Omental fat pad (tissue), 4 donors: ENCODE results near the gene GPC3. TPM values are rescaled to one million over a fixed set of nuclear protein-coding genes. Genes with fewer than 3 reads are reported as not detected.

Experiments
- ATAC-seq: fragments of 150-250 bp; one replicate; pipeline ENCODE4 v1.9.1; 2016; ENCODE audit warnings: mild to moderate bottlenecking, moderate library complexity; ENCODE audit not compliant: low FRiP score
- DNase-seq: peaks from one replicate; pipeline ENCODE4 v3.0.0-alpha.2; 2019; ENCODE audit warnings: low spot score
- CTCF ChIP-seq, 3 donors: fragments of 450-650 bp; IDR thresholded peaks; one replicate each; pipeline ENCODE4 v1.5.1; 2016 to 2017; ENCODE audit warnings: antibody characterized with exemption in 3 of 3, mild to moderate bottlenecking in 3 of 3, moderate library complexity in 2 of 3
- total RNA-seq, 4 donors: library from RNA; depleted of rRNA; stranded (reverse); fragments of >200 nt; gene quantifications; one replicate each; pipeline ENCODE4 v1.1.0, GENCODE V29; 2016

GPC3 gene
- total RNA-seq, 4 donors from 2014 or later, result 48.9 to 146 (median 77.1) TPM

- DNase-seq (no peak), ATAC-seq (no peak)
- TF ChIP-seq CTCF (IDR thresholded peaks at IDR 0.05), result no peak
Measured at GRCh38 chrX:133559909-133560308, 425.5 kb downstream of the GPC3 start.

- DNase-seq, result no peak
- ATAC-seq, result no peak
- no peak for TF ChIP-seq CTCF (IDR thresholded peaks at IDR 0.05)
Measured at GRCh38 chrX:133555782-133556458, 429.5 kb downstream of the GPC3 start.

DNA sequence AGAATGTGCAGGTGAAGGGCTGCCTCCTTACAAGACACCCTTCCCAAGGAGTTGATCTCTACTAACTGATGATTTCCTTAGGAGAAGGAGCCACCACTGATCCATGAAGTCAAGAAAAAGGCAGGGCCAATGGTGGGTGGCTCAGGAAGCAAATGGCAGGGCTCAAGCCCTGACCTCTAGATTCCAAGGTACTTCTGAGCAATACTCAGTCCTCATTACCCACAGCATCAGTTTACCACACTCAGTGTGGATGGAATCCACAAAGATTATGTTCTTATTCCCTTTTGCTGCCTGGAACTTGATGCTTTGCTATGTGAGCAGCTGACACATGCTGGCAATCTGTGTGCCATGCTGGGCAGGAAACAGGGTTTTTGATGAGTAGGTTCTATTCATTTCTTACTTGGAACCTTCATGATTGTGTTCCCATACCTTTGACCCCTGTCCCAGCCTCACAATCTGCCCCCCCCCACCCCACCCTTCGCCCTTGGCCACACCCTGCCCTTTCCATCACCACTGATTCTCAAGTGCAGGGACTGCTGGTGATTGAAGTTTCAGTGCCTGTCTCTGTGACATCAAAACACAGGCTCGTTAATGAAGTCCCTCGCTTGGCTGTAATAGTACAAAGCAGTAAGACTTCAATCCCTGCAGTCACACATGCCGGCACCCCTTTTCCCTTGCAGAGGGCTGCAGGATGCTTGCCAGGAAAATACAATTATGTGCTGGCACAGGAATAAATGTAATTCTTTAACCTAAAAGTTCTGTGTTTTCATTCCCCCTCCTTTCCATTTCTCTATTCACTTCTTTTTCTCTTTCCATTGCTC lies 434.5 kb downstream of the GPC3 start:
- DNase-seq (no peak), ATAC-seq (no peak)
- TF ChIP-seq CTCF (IDR thresholded peaks at IDR 0.05), result no peak

- TF ChIP-seq CTCF (IDR thresholded peaks at IDR 0.05), result no peak
- DNase-seq (no peak), ATAC-seq (no peak)
Measured at GRCh38 chrX:133549295-133549933, 436.0 kb downstream of the GPC3 start.

- ATAC-seq, result no peak
- no peak for TF ChIP-seq CTCF (IDR thresholded peaks at IDR 0.05)
- no peak for DNase-seq
Measured at GRCh38 chrX:133546441-133546840, 439.0 kb downstream of the GPC3 start.

DNA sequence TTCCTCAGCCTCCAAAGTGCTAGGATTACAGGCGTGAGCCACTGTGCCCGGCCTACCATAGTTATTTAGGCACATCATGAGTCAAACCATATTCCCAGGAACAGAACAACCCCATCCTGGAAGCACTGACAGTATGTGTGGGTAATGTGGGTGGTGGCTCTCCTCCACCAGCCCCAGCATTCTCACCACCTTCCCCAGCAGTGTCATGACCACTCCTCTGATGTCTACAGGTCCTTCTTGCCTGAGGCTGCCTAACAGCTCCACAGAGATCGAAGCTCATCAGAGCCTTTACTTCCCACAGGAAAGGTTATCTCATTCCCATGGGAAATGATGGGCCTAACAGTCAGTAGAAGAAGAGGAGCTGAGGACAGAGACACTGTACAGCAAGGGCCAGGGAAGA lies 440.6 kb downstream of the GPC3 start:
- no peak for TF ChIP-seq CTCF (IDR thresholded peaks at IDR 0.05)
- no peak for ATAC-seq
- DNase-seq, result no peak
